Ishikawa (cell line): Measurements from ENCODE around the gene PPP1R1C.

Source experiments
- CEBPB ChIP-seq: IDR thresholded peaks from 2 replicates; pipeline ENCODE4 v1.6.1; 2012
- CREB1 ChIP-seq: IDR thresholded peaks from 2 replicates; pipeline ENCODE4 v1.6.1; 2012; ENCODE audit warnings: low read depth
- EGR1 ChIP-seq: IDR thresholded peaks from 2 replicates; pipeline ENCODE4 v1.6.1; 2012
- EP300 ChIP-seq: IDR thresholded peaks from 2 replicates; pipeline ENCODE4 v1.6.1; 2012; ENCODE audit warnings: borderline replicate concordance
- FOXM1 ChIP-seq: IDR thresholded peaks from 2 replicates; pipeline ENCODE4 v1.6.1; 2012; ENCODE audit warnings: low read depth, borderline replicate concordance
- NFIC ChIP-seq: IDR thresholded peaks from 2 replicates; pipeline ENCODE4 v1.6.1; 2012
- RAD21 ChIP-seq: IDR thresholded peaks from 2 replicates; pipeline ENCODE4 v1.6.1; 2012; ENCODE audit warnings: low read depth
- TAF1 ChIP-seq: IDR thresholded peaks from 2 replicates; pipeline ENCODE4 v1.6.1; 2012; ENCODE audit warnings: low read depth, mild to moderate bottlenecking
- TCF12 ChIP-seq: IDR thresholded peaks from 2 replicates; pipeline ENCODE4 v1.6.1; 2012; ENCODE audit warnings: low read depth
- TEAD4 ChIP-seq: IDR thresholded peaks from 2 replicates; pipeline ENCODE4 v1.6.1; 2012
- YY1 ChIP-seq: IDR thresholded peaks from 2 replicates; pipeline ENCODE4 v1.6.1; 2012; ENCODE audit warnings: low read depth
- ZBTB7A ChIP-seq: IDR thresholded peaks from 2 replicates; pipeline ENCODE4 v1.6.1; 2012; ENCODE audit warnings: low read depth
- TF ChIP-seq, protein P1 (sequence below): IDR thresholded peaks from 2 replicates; pipeline ENCODE4 v1.6.1; 2012
- TF ChIP-seq, protein P2 (sequence below): IDR thresholded peaks from 2 replicates; pipeline ENCODE4 v1.6.1; 2012; ENCODE audit warnings: low read depth, mild to moderate bottlenecking
- TF ChIP-seq, protein P3 (sequence below): IDR thresholded peaks from 2 replicates; pipeline ENCODE4 v1.6.1; 2012

PPP1R1C gene

DNA sequence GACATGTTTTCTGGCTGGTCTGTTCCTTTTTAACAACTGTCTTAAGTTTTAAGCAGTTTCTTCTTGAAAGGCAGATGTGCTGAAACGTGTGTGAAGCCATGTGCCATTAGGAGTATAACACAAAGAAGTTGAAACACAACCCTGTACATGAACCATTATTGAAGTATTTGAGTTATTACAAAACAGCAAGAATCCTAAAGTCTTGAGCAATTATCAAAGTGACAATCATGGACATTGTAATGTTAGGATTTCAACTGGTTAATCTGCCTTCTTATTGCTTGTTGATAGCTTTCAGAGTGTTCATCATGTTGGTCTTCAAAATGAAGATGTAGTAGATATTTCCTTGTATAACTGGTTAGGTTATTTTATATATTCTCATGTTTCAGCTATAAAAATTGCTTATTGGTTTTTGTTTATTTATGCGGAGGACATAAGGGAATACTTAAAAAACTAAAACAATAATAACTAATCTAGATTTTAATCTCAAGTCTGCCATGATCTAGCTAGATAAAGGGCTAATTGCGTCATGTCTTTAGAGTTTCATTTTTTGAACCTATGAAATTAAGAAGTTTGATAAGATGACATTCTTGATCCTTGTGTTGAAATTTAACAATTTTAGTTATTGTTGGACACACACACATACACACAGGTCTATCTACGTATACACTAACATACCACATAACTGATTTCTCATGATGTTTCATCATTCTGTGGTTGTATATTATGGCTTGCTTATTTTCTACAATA is 21.1 kb downstream of the PPP1R1C start:
- TF ChIP-seq, protein P1, sequence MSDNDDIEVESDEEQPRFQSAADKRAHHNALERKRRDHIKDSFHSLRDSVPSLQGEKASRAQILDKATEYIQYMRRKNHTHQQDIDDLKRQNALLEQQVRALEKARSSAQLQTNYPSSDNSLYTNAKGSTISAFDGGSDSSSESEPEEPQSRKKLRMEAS, result no peak
- TF ChIP-seq EGR1, result no peak
- TF ChIP-seq TAF1, result no peak
- no peak for TF ChIP-seq TCF12
- TF ChIP-seq EP300, result no peak
- no peak for TF ChIP-seq CEBPB
- no peak for TF ChIP-seq FOXM1
- TF ChIP-seq, protein P2, sequence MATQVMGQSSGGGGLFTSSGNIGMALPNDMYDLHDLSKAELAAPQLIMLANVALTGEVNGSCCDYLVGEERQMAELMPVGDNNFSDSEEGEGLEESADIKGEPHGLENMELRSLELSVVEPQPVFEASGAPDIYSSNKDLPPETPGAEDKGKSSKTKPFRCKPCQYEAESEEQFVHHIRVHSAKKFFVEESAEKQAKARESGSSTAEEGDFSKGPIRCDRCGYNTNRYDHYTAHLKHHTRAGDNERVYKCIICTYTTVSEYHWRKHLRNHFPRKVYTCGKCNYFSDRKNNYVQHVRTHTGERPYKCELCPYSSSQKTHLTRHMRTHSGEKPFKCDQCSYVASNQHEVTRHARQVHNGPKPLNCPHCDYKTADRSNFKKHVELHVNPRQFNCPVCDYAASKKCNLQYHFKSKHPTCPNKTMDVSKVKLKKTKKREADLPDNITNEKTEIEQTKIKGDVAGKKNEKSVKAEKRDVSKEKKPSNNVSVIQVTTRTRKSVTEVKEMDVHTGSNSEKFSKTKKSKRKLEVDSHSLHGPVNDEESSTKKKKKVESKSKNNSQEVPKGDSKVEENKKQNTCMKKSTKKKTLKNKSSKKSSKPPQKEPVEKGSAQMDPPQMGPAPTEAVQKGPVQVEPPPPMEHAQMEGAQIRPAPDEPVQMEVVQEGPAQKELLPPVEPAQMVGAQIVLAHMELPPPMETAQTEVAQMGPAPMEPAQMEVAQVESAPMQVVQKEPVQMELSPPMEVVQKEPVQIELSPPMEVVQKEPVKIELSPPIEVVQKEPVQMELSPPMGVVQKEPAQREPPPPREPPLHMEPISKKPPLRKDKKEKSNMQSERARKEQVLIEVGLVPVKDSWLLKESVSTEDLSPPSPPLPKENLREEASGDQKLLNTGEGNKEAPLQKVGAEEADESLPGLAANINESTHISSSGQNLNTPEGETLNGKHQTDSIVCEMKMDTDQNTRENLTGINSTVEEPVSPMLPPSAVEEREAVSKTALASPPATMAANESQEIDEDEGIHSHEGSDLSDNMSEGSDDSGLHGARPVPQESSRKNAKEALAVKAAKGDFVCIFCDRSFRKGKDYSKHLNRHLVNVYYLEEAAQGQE, result no peak
- no peak for TF ChIP-seq NFIC
- no peak for TF ChIP-seq ZBTB7A
- no peak for TF ChIP-seq RAD21
- no peak for TF ChIP-seq TEAD4
- no peak for TF ChIP-seq CREB1
- TF ChIP-seq, protein P3, sequence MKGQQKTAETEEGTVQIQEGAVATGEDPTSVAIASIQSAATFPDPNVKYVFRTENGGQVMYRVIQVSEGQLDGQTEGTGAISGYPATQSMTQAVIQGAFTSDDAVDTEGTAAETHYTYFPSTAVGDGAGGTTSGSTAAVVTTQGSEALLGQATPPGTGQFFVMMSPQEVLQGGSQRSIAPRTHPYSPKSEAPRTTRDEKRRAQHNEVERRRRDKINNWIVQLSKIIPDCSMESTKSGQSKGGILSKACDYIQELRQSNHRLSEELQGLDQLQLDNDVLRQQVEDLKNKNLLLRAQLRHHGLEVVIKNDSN, result no peak
- TF ChIP-seq YY1, result no peak

DNA sequence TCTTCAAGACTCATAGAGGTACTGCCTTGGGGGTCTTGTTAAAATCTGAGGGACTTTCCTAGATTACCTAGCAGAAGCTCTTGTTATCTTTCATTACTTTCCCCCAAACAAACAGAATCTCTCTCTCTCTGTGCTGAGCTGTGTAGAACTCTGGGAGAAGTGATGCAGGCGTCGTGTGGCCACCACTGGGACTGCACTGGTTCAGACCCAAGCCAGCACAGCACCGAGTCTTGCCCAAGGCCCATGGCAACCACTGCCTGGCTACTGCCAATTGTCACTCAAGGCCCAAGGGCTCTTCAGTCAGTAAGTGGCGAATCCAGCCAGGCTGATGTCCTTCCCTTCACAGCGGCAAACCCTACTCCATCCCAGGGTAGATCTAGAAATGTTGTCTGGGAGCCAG is 28.6 kb downstream of the PPP1R1C start:
- TF ChIP-seq RAD21 (no peak), EGR1 (no peak), TAF1 (no peak), FOXM1 (no peak), CEBPB (no peak), NFIC (no peak), YY1 (no peak), TEAD4 (no peak), ZBTB7A (no peak), EP300 (no peak), CREB1 (no peak), TCF12 (no peak)
- TF ChIP-seq, protein P2, result no peak
- TF ChIP-seq, protein P3, result no peak
- TF ChIP-seq, protein P1, result no peak

DNA sequence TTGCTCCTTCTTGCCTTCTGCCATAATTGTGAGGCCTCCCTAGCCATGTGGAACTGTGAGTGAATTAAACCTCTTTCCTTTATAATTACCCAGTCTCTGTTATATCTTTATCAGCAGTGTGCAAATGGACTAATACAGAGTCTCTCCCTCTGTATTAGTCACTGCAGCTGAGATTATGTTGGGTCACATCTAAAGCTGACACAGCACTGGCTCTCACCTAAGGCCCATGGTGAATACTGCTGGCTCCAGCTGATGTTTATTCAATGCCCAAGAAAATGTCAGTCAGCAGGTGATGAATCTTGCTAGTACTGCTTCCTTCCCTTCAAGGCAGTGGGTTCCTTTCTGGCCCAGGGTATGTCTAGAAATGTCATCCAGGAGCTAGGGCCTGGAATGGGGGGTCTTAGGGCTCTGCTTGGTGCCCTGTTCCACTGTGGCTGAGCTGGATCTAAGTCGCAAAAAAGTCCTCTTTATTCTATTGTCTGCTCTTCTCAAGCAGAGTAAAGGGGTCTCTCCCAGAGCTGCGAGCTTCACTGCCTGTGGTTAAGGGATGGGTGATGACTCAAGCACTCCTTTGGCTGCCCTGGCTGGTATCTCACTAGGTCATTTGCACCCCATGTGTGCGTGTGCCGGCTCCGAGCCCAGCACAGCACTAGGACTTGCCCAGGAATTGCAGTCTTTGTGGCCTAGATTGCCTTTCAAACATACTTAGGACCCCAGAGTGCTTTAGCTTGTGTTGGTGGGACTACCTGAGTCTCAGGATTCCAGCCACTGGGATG is 29.9 kb downstream of the PPP1R1C start:
- TF ChIP-seq NFIC (no peak), RAD21 (no peak), ZBTB7A (no peak), EGR1 (no peak), TAF1 (no peak), FOXM1 (no peak), EP300 (no peak), CEBPB (no peak)
- TF ChIP-seq, protein P2, result no peak
- TF ChIP-seq, protein P3, result no peak
